HepG2 (cell line): ENCODE results near the gene ALG11. TPM values are rescaled to one million over a fixed set of nuclear protein-coding genes. Genes with fewer than 3 reads are reported as not detected.

Experiments used
- CCAR2 ChIP-seq: fragments of 200-400 bp; formaldehyde crosslinking; optimal IDR thresholded peaks from 2 replicates; pipeline ENCODE3; 2018; ENCODE audit warnings: low read depth, mild to moderate bottlenecking, low read length, moderate library complexity
- MAX ChIP-seq: IDR thresholded peaks from 2 replicates; pipeline ENCODE4 v1.6.1; 2012; ENCODE audit warnings: inconsistent platforms
- NPAS2 ChIP-seq: sonication (generic); formaldehyde crosslinking; IDR thresholded peaks from 2 replicates; pipeline ENCODE4 v1.8.0; 2022; ENCODE audit warnings: mild to moderate bottlenecking, missing genetic modification reagents, borderline replicate concordance
- PRDM15 ChIP-seq: sonication (generic); formaldehyde crosslinking; IDR thresholded peaks from 2 replicates; pipeline ENCODE4 v1.4.0; 2020; ENCODE audit warnings: missing genetic modification reagents
- ZKSCAN5 ChIP-seq: sonication (generic); formaldehyde crosslinking; IDR thresholded peaks from 2 replicates; pipeline ENCODE4 v1.5.1; 2020; ENCODE audit warnings: mild to moderate bottlenecking, missing genetic modification reagents
- ZNF317 ChIP-seq: sonication (generic); formaldehyde crosslinking; IDR thresholded peaks from 2 replicates; pipeline ENCODE4 v1.5.0; 2020; ENCODE audit warnings: mild to moderate bottlenecking, missing genetic modification reagents
- ZNF546 ChIP-seq: sonication (generic); formaldehyde crosslinking; conservative IDR thresholded peaks from 2 replicates; pipeline ENCODE4 v1.8.1; 2023; ENCODE audit warnings: mild to moderate bottlenecking, missing genetic modification reagents
- ZNF576 ChIP-seq: sonication (generic); formaldehyde crosslinking; IDR thresholded peaks from 2 replicates; pipeline ENCODE4 v1.4.0; 2020; ENCODE audit warnings: mild to moderate bottlenecking, missing genetic modification reagents
- ZNF839 ChIP-seq: sonication (generic); formaldehyde crosslinking; IDR thresholded peaks from 2 replicates; pipeline ENCODE4 v1.4.0; 2020; ENCODE audit warnings: missing genetic modification reagents, mild to moderate bottlenecking, borderline replicate concordance
- polyA plus RNA-seq, 8 experiments: library from polyadenylated mRNA; depleted of rRNA in 3 of 8; stranded (reverse) in 7 of 8; unstranded in 1 of 8; fragments of >200 nt; fragmentation: Illumina TruSeq in 4 of 8; extraction: Trizol in 4 of 8; gene quantifications; 2 replicates each; pipeline versions ENCODE4 v1.2.1 to v1.2.3, GENCODE V29; 2011 to 2016; ENCODE audit warnings: low read depth in 4 of 8, missing spikeins in 1 of 8, mixed read lengths in 1 of 8; ENCODE audit not compliant: insufficient read depth in 1 of 8
- total RNA-seq, 5 experiments: library from RNA; depleted of rRNA; stranded (reverse); fragments of >200 nt; fragmentation: Illumina TruSeq; extraction: Trizol; gene quantifications; 2 replicates each; pipeline ENCODE4 v1.2.3, GENCODE V29; 2016; ENCODE audit warnings: low read depth in 1 of 5
- TF ChIP-seq, protein P1 (sequence below): sonication (generic); formaldehyde crosslinking; IDR thresholded peaks from 2 replicates; pipeline ENCODE4 v1.8.0; 2022; ENCODE audit warnings: missing genetic modification reagents, mild to moderate bottlenecking, moderate library complexity, borderline replicate concordance
- TF ChIP-seq, protein P2 (sequence below): IDR thresholded peaks from 2 replicates; pipeline ENCODE4 v1.4.0; 2020; ENCODE audit warnings: mild to moderate bottlenecking, missing genetic modification reagents
- TF ChIP-seq, protein P3 (sequence below): sonication (generic); formaldehyde crosslinking; IDR thresholded peaks from 2 replicates; pipeline ENCODE4 v1.5.1; 2020; ENCODE audit warnings: mild to moderate bottlenecking, missing genetic modification reagents
- TF ChIP-seq, protein P4 (sequence below): sonication (generic); formaldehyde crosslinking; IDR thresholded peaks from 2 replicates; pipeline ENCODE4 v1.4.0; 2020; ENCODE audit warnings: missing genetic modification reagents, mild to moderate bottlenecking, borderline replicate concordance

Gene ALG11
- total and polyA plus RNA-seq, 2 of the 13 experiments (the other 11 are each of a cell fraction or from before 2014, with no cell fraction given): 14.7 to 27.9 TPM

GRCh38 chr13:52010890-52011631, 1.1 kb upstream of the ALG11 start, which contains the start of gene ATP7B (continued):
- TF ChIP-seq, protein P1, sequence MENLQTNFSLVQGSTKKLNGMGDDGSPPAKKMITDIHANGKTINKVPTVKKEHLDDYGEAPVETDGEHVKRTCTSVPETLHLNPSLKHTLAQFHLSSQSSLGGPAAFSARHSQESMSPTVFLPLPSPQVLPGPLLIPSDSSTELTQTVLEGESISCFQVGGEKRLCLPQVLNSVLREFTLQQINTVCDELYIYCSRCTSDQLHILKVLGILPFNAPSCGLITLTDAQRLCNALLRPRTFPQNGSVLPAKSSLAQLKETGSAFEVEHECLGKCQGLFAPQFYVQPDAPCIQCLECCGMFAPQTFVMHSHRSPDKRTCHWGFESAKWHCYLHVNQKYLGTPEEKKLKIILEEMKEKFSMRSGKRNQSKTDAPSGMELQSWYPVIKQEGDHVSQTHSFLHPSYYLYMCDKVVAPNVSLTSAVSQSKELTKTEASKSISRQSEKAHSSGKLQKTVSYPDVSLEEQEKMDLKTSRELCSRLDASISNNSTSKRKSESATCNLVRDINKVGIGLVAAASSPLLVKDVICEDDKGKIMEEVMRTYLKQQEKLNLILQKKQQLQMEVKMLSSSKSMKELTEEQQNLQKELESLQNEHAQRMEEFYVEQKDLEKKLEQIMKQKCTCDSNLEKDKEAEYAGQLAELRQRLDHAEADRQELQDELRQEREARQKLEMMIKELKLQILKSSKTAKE: no peak
- no peak for TF ChIP-seq CCAR2
- TF ChIP-seq NPAS2: no peak
- no peak for TF ChIP-seq ZNF317 (CRISPR knock-in tag)
- no peak for TF ChIP-seq PRDM15 (CRISPR knock-in tag)
- TF ChIP-seq ZNF839 (CRISPR knock-in tag): no peak
- no peak for TF ChIP-seq ZNF576 (CRISPR knock-in tag)
- no peak for TF ChIP-seq ZNF546 (CRISPR knock-in tag)
- no peak; the same call in 1 of the 2 replicates for TF ChIP-seq MAX
- TF ChIP-seq, protein P2, sequence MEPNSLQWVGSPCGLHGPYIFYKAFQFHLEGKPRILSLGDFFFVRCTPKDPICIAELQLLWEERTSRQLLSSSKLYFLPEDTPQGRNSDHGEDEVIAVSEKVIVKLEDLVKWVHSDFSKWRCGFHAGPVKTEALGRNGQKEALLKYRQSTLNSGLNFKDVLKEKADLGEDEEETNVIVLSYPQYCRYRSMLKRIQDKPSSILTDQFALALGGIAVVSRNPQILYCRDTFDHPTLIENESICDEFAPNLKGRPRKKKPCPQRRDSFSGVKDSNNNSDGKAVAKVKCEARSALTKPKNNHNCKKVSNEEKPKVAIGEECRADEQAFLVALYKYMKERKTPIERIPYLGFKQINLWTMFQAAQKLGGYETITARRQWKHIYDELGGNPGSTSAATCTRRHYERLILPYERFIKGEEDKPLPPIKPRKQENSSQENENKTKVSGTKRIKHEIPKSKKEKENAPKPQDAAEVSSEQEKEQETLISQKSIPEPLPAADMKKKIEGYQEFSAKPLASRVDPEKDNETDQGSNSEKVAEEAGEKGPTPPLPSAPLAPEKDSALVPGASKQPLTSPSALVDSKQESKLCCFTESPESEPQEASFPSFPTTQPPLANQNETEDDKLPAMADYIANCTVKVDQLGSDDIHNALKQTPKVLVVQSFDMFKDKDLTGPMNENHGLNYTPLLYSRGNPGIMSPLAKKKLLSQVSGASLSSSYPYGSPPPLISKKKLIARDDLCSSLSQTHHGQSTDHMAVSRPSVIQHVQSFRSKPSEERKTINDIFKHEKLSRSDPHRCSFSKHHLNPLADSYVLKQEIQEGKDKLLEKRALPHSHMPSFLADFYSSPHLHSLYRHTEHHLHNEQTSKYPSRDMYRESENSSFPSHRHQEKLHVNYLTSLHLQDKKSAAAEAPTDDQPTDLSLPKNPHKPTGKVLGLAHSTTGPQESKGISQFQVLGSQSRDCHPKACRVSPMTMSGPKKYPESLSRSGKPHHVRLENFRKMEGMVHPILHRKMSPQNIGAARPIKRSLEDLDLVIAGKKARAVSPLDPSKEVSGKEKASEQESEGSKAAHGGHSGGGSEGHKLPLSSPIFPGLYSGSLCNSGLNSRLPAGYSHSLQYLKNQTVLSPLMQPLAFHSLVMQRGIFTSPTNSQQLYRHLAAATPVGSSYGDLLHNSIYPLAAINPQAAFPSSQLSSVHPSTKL: no peak
- no peak for TF ChIP-seq ZKSCAN5 (CRISPR knock-in tag)
- TF ChIP-seq, protein P3, sequence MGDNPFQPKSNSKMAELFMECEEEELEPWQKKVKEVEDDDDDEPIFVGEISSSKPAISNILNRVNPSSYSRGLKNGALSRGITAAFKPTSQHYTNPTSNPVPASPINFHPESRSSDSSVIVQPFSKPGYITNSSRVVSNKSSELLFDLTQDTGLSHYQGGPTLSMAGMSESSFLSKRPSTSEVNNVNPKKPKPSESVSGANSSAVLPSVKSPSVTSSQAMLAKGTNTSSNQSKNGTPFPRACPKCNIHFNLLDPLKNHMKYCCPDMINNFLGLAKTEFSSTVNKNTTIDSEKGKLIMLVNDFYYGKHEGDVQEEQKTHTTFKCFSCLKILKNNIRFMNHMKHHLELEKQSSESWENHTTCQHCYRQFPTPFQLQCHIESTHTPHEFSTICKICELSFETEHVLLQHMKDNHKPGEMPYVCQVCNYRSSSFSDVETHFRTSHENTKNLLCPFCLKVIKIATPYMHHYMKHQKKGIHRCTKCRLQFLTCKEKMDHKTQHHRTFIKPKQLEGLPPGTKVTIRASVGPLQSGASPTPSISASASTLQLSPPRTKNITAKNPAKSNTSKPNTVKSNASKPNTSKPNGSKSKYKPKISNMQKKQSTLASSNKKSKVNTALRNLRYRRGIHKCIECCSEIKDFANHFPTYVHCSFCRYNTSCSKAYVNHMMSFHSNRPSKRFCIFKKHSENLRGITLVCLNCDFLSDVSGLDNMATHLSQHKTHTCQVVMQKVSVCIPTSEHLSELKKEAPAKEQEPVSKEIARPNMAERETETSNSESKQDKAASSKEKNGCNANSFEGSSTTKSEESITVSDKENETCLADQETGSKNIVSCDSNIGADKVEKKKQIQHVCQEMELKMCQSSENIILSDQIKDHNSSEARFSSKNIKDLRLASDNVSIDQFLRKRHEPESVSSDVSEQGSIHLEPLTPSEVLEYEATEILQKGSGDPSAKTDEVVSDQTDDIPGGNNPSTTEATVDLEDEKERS (CRISPR knock-in tag): no peak
- TF ChIP-seq, protein P4, sequence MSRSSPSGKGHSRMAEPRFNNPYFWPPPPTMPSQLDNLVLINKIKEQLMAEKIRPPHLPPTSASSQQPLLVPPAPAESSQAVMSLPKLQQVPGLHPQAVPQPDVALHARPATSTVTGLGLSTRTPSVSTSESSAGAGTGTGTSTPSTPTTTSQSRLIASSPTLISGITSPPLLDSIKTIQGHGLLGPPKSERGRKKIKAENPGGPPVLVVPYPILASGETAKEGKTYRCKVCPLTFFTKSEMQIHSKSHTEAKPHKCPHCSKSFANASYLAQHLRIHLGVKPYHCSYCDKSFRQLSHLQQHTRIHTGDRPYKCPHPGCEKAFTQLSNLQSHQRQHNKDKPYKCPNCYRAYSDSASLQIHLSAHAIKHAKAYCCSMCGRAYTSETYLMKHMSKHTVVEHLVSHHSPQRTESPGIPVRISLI: no peak
